ENCODE data around the gene RBBP8NL. TPM values are rescaled to one million over a fixed set of nuclear protein-coding genes. Genes with fewer than 3 reads are reported as not detected.

The RBBP8NL gene
- total RNA-seq, 2 donors from 2014 or later: 0.40 TPM; not detected in 1

DNA sequence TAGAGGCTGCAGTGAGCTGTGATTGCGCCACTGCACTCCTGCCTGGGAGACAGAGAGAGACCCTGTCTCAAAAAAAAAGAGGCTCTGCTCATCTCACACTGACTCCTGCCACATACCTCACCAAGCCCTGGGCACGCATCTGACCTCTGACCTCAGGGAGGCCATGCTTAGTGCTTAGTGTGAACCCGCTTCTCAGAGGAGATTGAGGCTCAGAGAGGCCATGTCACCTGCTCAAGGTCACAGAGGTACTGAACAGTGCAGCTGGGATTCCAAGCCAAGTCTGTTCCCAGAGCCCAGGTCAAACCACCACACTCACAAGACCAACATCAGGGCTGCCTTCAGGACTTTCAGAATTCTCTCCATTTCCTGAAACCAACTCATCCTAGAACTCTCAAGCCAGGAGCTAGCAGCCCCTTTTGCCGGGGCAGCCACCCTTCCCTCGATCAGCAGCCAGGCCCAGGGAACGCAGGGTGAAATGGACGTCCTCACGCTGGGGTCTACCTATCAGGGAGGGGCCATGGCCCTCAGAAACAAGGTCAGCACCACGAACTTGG is 23.1 kb downstream of the RBBP8NL start:
- Histone ChIP-seq H3K27me3 (ENCODE audit: control insufficient read depth, insufficient read depth, low read length, poor library complexity, severe bottlenecking) (peaks cover under 1% of the 10 kb centered on the region), H3K27ac (ENCODE audit: low read depth, low read length) (no peak overlapping the region), H3K4me3 (ENCODE audit: low read length) (no peak overlapping the region), H3K9ac (ENCODE audit: extremely low read depth, low read length, poor library complexity, severe bottlenecking) (no peak overlapping the region), H3K4me1 (ENCODE audit: control insufficient read depth, insufficient read depth, low read length) (peaks cover 4% of the 10 kb centered on the region), H3K36me3 (ENCODE audit: control insufficient read depth, insufficient read depth, low read length) (no peaks in the 10 kb centered on the region), H3K9me3 (ENCODE audit: control insufficient read depth, low read length) (no peaks in the 10 kb centered on the region)
- Mint-ChIP-seq H3K36me3 (ENCODE audit: low read depth) (peaks cover 7% of the 10 kb centered on the region), H3K27ac (no peak overlapping the region), H3K4me3 (no peak overlapping the region), H3K9me3 (no peaks in the 10 kb centered on the region), H3K4me1 (peaks cover 6% of the 10 kb centered on the region), H3K27me3 (ENCODE audit: insufficient read depth) (peaks cover 7% of the 10 kb centered on the region)
- TF ChIP-seq, protein P1, sequence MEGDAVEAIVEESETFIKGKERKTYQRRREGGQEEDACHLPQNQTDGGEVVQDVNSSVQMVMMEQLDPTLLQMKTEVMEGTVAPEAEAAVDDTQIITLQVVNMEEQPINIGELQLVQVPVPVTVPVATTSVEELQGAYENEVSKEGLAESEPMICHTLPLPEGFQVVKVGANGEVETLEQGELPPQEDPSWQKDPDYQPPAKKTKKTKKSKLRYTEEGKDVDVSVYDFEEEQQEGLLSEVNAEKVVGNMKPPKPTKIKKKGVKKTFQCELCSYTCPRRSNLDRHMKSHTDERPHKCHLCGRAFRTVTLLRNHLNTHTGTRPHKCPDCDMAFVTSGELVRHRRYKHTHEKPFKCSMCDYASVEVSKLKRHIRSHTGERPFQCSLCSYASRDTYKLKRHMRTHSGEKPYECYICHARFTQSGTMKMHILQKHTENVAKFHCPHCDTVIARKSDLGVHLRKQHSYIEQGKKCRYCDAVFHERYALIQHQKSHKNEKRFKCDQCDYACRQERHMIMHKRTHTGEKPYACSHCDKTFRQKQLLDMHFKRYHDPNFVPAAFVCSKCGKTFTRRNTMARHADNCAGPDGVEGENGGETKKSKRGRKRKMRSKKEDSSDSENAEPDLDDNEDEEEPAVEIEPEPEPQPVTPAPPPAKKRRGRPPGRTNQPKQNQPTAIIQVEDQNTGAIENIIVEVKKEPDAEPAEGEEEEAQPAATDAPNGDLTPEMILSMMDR (conservative IDR thresholded peaks at IDR 0.05): no peak
- 92 to 98% methylated on average over 8 to 9 of the region's 9 CpGs for WGBS, 2 experiments (ENCODE audit: insufficient coverage in 1 of 2, insufficient read length in 1 of 2)
- DNase-seq: no peak

DNA sequence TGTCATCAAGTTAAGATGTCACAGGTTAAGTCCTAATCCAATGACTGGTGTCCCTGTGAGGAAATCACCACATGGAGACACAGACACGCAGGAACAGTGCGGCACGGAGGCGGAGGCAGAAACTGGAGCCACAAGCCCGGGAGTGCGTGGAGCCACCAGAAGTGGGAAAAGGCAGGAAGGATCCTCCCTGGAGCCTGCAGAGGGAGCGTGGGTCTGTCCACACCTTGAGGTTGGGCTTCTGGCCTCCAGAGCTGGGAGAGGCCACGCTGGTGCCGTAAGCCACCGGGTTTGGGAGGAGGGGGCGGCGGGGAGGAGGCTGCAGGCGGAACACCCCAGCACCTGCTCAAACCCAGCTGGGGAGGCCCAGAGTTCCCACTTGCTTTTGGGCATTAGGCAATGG is 24.0 kb downstream of the RBBP8NL start:
- no peak overlapping the region for H3K27ac Mint-ChIP-seq
- Histone ChIP-seq H3K27ac (ENCODE audit: low read depth, low read length) (no peak overlapping the region), H3K9me3 (ENCODE audit: control insufficient read depth, low read length) (no peaks in the 10 kb centered on the region), H3K4me3 (ENCODE audit: low read length) (no peak overlapping the region), H3K36me3 (ENCODE audit: control insufficient read depth, insufficient read depth, low read length) (no peaks in the 10 kb centered on the region), H3K4me1 (ENCODE audit: control insufficient read depth, insufficient read depth, low read length) (peaks cover 4% of the 10 kb centered on the region), H3K9ac (ENCODE audit: extremely low read depth, low read length, poor library complexity, severe bottlenecking) (no peak overlapping the region), H3K27me3 (ENCODE audit: control insufficient read depth, insufficient read depth, low read length, poor library complexity, severe bottlenecking) (no peaks in the 10 kb centered on the region)
- 93 to 94% methylated on average over 8 to 13 of the region's 13 CpGs for WGBS, 2 experiments (ENCODE audit: insufficient coverage in 1 of 2, insufficient read length in 1 of 2)
- no peak for DNase-seq
- H3K9me3 Mint-ChIP-seq: no peaks in the 10 kb centered on the region
- no peak overlapping the region for H3K4me3 Mint-ChIP-seq
- H3K4me1 Mint-ChIP-seq: peaks cover 6% of the 10 kb centered on the region
- peaks cover 3% of the 10 kb centered on the region for H3K27me3 Mint-ChIP-seq (ENCODE audit: insufficient read depth)
- TF ChIP-seq, protein P1 (conservative IDR thresholded peaks at IDR 0.05): no peak
- peaks cover 7% of the 10 kb centered on the region for H3K36me3 Mint-ChIP-seq (ENCODE audit: low read depth)

DNA sequence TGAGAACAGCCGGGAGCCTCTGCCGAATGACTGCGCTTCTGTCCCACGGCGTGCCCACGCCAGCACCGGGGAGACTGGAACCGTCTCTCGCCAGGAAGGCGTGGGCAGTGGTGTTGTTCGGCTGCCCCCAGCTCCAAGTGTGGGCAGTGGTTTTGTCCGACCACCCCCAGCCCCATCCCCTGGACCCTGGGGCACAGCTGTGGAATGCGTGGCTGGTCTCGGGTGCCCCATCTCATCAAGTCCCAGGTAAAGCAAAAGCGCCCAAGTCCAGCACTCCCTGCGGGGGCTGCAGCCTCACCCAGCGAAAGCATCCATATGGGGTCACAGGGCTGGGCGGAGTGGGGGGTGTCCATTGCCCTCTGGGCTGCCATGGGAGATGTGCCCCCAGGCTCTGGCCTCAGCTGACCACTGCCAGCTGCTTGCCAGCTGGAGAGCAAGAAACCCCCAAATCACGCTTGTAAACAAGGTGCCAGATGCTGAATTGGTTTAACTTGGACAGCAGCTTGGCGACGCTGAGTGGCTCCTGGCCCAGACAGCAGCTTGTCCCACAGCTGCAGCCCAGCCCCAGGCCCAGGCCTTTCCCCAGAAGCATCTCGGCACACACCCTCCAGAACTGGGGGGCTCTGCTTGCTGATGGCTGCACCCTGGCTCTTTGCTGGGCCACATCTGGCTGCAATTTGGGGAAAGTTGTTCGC is 24.7 kb downstream of the RBBP8NL start:
- H3K9me3 Mint-ChIP-seq: no peaks in the 10 kb centered on the region
- Histone ChIP-seq H3K9ac (ENCODE audit: extremely low read depth, low read length, poor library complexity, severe bottlenecking) (no peak overlapping the region), H3K4me3 (ENCODE audit: low read length) (no peak overlapping the region), H3K27ac (ENCODE audit: low read depth, low read length) (no peak overlapping the region), H3K36me3 (ENCODE audit: control insufficient read depth, insufficient read depth, low read length) (no peaks in the 10 kb centered on the region), H3K9me3 (ENCODE audit: control insufficient read depth, low read length) (no peaks in the 10 kb centered on the region), H3K4me1 (ENCODE audit: control insufficient read depth, insufficient read depth, low read length) (peaks cover 4% of the 10 kb centered on the region), H3K27me3 (ENCODE audit: control insufficient read depth, insufficient read depth, low read length, poor library complexity, severe bottlenecking) (no peaks in the 10 kb centered on the region)
- no peaks in the 10 kb centered on the region for H3K27me3 Mint-ChIP-seq (ENCODE audit: insufficient read depth)
- TF ChIP-seq, protein P1 (conservative IDR thresholded peaks at IDR 0.05): no peak
- H3K4me3 Mint-ChIP-seq: no peak overlapping the region
- DNase-seq: no peak
- peaks cover 6% of the 10 kb centered on the region for H3K4me1 Mint-ChIP-seq
- no peak overlapping the region for H3K27ac Mint-ChIP-seq
- peaks cover 8% of the 10 kb centered on the region for H3K36me3 Mint-ChIP-seq (ENCODE audit: low read depth)
- WGBS, 2 experiments (ENCODE audit: insufficient coverage in 1 of 2, insufficient read length in 1 of 2): 93 to 95% methylated on average over 6 to 23 of the region's 23 CpGs
